ENCODE results near the gene ECM1. TPM values are rescaled to one million over a fixed set of nuclear protein-coding genes. Genes with fewer than 3 reads are reported as not detected.

Gene ECM1
- total and polyA plus RNA-seq, 2 donors (not counting 3 experiments of a cell fraction or from before 2014, with no cell fraction given) = 7.2 to 16.6 TPM

GRCh38 chr1:150544204-150544603, 36.3 kb downstream of the ECM1 start:
- dilution Hi-C loops (cut with MboI; ENCODE audit: extremely low pct_ligation_motif_present, low sequenced_read_pairs) = no loop called here
- H3K4me2 ChIP-seq (ENCODE audit: insufficient read depth, low read length) = no peak overlapping the region

More at GRCh38 chr1:150544204-150544603, 36.3 kb downstream of the ECM1 start:
- H2AFZ ChIP-seq (ENCODE audit: low read depth, low read length) = no peak overlapping the region
- H3K9me1 ChIP-seq (replicated peaks; ENCODE audit: control insufficient read depth, extremely low read depth, insufficient read depth, low read length) = no peaks in the 10 kb centered on the region
- no peak overlapping the region for H3K9ac ChIP-seq (replicated peaks; ENCODE audit: extremely low read depth, insufficient read depth, low read length)
- FAIRE-seq = no peak
- H3K4me1 ChIP-seq (ENCODE audit: control insufficient read depth, extremely low read depth, insufficient read depth, low read length) = peaks cover 5% of the 10 kb centered on the region
- H3K27me3 ChIP-seq (ENCODE audit: control insufficient read depth in 2 of 2, insufficient read depth in 2 of 2, low read length in 2 of 2) = peaks cover 2 to 3% of the 10 kb centered on the region in 2 experiments
- H4K20me1 ChIP-seq (replicated peaks; ENCODE audit: control insufficient read depth, extremely low read depth, insufficient read depth, low read length) = no peaks in the 10 kb centered on the region
- no peaks in the 10 kb centered on the region for H3K36me3 ChIP-seq (ENCODE audit: control insufficient read depth in 2 of 2, extremely low read depth in 1 of 2, insufficient read depth in 2 of 2, low read length in 2 of 2)
- no peak for DNase-seq (ENCODE audit: low read depth, low spot score)
- no TSS peak for BruUV-seq (replicated peaks)
- TF ChIP-seq POLR2A (IDR thresholded peaks at IDR 0.05; ENCODE audit: low read depth, low read length) (no peak), GATA2 (IDR thresholded peaks at IDR 0.05; ENCODE audit: insufficient read depth, insufficient read length, low read depth, low read length) (no peak), FOS (IDR thresholded peaks at IDR 0.05; ENCODE audit: borderline replicate concordance, insufficient read depth, low read length) (no peak), EZH2 (IDR thresholded peaks at IDR 0.05; ENCODE audit: borderline replicate concordance, low read depth, low read length, severe bottlenecking) (no peak), MYC (IDR thresholded peaks at IDR 0.05; ENCODE audit: low read depth, low read length) (no peak), MAX (IDR thresholded peaks at IDR 0.05; ENCODE audit: insufficient read depth, insufficient read length) (no peak), POLR2AphosphoS5 (IDR thresholded peaks at IDR 0.05; ENCODE audit: insufficient read depth, low read depth, low read length) (no peak), JUN (IDR thresholded peaks at IDR 0.05; ENCODE audit: borderline replicate concordance, insufficient read depth, insufficient read length, low read depth) (no peak), CTCF (IDR thresholded peaks at IDR 0.05; ENCODE audit: extremely low read depth in 1 of 2, insufficient read depth in 1 of 2, low read depth in 1 of 2, low read length in 2 of 2) (no peak)
- POLR2A ChIA-PET = no interaction called here
- no peak overlapping the region for H3K4me3 ChIP-seq (replicated peaks in 1 of 3; ENCODE audit: insufficient read depth in 1 of 3, low read depth in 1 of 3, low read length in 3 of 3)
- intact Hi-C loops (cut with micrococcal nuclease) = no loop called here
- no peaks in the 10 kb centered on the region for H3K9me3 ChIP-seq (replicated peaks; ENCODE audit: control insufficient read depth, insufficient read depth, low read length)
- no peaks in the 10 kb centered on the region for H3K79me2 ChIP-seq (ENCODE audit: control insufficient read depth, insufficient read depth, low read length)
- CTCF ChIA-PET = interaction anchor here (0.8 to 6.7 kb wide), 3 partner anchors 12 to 16 kb away, joined by 3 to 55 read pairs (median 3); no protein-coding TSS in a partner anchor
- H3K27ac ChIP-seq (ENCODE audit: insufficient read depth, low read depth, low read length) = no peak overlapping the region
